Stimulated activated CD8-positive, alpha-beta memory T cell treated with anti-CD3 and anti-CD28 coated beads, Interleukin-4, amount 100 ng/mL, for 1 hour (primary cell): Measurements from ENCODE around the gene KLHL26.
"Not testable (repeated sequence)": the region's sequence is repeated elsewhere in the genome, so short reads cannot be mapped to it uniquely, and the experiment has no call there.

Experiments
- DNase-seq, 2 donors: peaks; one replicate each; pipeline ENCODE4 v3.0.0-alpha.2; 2020; ENCODE audit warnings: low read depth in 2 of 2, low spot score in 1 of 2

The KLHL26 gene

GRCh38 chr19:18662972-18663732 lies 26.3 kb downstream of the KLHL26 start:
- no peak for DNase-seq

- no peak for DNase-seq
These were observed 27.2 kb downstream of the KLHL26 start for GRCh38 chr19:18663940-18664530.

DNA sequence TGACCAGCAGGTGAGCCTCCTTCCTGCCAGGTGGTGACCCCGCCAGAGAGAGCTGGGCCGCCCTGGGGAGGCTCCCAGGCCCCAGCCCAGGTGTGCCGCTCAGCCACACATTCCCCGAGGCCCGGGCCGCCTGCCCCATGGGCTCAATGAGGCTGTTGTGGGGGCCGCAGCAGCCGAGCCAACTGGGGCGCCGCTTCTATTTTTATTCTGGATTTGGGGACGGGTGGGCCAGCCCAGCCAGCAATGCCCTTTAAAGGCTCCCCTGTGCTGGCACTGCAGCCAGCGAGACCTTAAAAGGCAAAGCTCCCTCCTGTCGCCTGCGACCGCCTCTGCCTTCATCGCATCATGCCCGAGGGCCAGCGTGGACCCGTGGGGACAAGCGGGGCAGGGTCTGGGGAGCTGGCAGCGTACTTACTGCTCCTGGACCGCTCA lies 29.0 kb downstream of the KLHL26 start:
- no peak for DNase-seq

DNA sequence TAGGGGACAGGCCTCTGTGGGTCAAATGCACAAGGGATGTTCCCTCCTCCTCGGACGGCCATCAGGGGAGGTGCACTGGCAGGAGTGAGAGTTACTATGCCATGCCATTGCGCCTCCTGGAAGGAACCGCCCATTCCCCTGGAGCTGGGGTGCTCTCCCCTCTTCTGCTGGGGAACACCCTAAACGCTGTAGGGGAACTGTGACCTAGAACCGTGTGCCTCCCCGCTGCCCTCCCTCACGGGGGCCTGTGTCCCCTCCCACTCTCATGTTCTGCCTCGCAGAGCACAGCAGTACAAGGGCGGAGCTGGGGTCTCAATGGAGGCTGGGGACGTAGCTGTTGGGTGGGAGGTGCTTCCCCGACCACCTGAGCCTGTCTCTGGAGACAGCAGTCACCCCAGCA lies 29.5 kb downstream of the KLHL26 start:
- DNase-seq: no peak

GRCh38 chr19:18666784-18667183 lies 30.0 kb downstream of the KLHL26 start:
- DNase-seq: no peak

DNA sequence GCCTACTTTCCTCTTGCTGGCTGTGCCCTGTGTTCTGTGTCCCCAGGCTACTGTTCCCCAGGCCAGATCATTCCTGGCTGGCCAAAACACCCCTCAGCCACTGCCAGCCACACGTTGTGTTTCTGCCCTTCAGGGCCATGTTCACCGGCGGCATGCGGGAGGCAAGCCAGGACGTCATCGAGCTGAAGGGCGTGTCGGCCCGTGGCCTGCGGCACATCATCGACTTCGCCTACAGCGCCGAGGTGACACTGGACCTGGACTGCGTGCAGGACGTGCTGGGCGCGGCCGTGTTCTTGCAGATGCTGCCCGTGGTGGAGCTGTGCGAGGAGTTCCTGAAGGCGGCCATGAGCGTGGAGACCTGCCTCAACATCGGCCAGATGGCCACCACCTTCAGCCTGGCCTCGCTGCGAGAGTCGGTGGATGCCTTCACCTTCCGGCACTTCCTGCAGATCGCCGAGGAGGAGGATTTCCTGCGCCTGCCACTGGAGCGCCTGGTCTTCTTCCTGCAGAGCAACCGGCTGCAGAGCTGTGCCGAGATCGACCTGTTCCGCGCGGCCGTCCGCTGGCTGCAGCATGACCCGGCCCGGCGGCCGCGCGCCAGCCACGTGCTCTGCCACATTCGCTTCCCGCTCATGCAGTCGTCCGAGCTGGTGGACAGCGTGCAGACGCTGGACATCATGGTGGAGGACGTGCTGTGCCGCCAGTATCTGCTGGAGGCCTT lies 30.9 kb downstream of the KLHL26 start:
- no peak for DNase-seq

DNA sequence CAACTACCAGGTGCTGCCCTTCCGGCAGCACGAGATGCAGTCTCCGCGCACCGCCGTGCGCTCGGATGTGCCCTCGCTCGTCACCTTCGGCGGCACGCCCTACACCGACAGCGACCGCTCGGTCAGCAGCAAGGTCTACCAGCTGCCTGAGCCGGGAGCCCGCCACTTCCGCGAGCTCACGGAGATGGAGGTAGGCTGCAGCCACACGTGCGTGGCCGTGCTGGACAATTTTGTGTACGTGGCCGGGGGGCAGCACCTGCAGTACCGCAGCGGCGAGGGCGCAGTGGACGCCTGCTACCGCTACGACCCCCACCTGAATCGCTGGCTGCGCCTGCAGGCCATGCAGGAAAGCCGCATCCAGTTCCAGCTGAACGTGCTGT lies 31.4 kb downstream of the KLHL26 start:
- no peak for DNase-seq

DNA sequence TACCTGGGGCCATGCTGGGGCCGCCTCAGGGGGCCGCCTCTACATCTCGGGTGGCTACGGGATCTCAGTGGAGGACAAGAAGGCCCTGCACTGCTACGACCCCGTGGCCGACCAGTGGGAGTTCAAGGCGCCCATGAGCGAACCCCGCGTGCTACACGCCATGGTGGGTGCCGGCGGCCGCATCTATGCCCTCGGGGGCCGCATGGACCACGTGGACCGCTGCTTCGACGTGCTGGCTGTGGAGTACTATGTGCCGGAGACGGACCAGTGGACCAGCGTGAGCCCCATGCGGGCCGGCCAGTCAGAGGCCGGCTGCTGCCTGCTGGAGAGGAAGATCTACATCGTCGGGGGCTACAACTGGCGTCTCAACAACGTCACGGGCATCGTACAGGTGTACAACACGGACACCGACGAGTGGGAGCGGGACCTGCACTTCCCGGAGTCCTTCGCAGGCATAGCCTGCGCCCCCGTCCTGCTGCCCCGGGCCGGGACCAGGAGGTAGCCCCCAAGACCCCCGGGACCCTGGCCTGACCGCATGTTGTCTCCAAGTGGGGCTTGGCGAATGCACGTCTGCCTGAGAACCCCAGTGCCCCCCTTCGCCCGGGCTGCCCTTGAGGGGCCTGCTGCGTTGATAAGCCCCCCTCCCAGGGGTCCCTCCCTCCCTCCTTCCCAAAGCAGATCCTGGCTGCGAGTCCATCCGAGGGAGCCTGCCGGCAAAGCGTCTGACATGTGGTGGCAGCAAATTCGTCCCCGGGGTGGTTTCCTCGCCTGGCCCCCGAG lies 32.1 kb downstream of the KLHL26 start:
- DNase-seq: no peak

- DNase-seq: no peak
These were observed 32.6 kb downstream of the KLHL26 start for GRCh38 chr19:18669524-18669817.

GRCh38 chr19:18669883-18670282 lies 33.1 kb downstream of the KLHL26 start:
- no peak for DNase-seq

- DNase-seq: no peak
These were observed 33.5 kb downstream of the KLHL26 start for GRCh38 chr19:18670312-18670711.

GRCh38 chr19:18671303-18672043 lies 34.6 kb downstream of the KLHL26 start:
- DNase-seq: no peak

- no peak for DNase-seq
These were observed 35.2 kb downstream of the KLHL26 start for GRCh38 chr19:18672044-18672451.

GRCh38 chr19:18672606-18673337 lies 35.9 kb downstream of the KLHL26 start:
- no peak for DNase-seq

DNA sequence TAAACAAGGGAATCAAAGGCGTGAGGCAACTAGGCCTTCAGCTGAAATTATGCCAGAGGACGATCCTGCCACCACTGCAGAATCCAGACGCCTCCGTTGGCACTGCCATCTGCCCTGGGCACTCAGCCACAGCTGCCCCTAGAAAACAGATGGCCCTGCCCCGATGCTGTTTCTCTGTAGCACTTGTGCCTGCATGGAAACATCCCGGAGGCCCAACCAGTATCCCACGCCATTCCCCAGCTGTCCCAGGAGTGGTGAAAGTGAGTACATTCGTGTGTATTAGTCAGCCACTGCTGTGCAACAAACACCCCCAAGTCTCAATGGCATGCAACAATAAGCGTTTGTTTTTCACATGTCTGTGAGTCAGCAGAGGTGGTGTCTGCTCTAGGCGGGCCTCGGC lies 37.8 kb downstream of the KLHL26 start:
- no peak for DNase-seq

- DNase-seq: no peak
These were observed 39.0 kb downstream of the KLHL26 start for GRCh38 chr19:18675779-18676178.

DNA sequence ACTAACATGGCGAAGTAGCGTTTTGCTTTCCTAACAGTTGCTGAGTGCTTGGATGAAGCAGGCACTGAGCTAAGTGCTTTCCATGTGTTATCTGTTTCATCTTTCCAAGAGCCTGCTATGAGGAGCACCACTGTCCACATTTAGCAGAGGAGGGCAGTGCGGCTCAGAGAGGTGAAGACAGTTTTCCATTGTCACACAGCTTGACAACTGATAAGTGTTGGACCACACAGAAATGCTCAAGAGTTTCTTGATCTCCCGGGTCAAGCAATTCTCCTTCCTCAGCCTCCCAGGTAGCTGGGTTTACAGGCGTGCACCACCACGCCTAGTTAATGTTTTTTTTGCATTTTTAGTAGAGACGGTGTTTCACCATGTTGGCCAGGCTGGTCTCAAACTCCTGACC lies 39.9 kb downstream of the KLHL26 start:
- no peak for DNase-seq

DNA sequence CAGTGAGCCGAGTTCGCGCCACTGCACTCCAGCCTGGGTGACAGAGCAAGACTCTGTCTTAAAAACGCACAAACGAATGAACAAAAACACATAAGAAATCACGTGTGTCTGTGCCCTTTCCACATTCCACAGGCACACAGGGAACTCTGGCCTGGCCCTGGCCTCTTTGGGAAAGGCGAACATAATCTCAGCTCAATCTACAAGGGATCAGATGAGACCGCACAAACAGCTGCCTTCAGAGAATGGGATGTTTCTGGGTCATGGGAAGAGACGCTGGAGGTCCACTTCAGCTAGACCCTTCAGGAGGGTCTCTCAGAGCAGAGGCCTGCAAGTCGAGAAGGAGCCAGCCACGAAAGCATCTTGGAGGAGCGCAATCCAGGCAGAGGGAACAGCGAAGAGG lies 40.3 kb downstream of the KLHL26 start:
- no peak for DNase-seq

GRCh38 chr19:18680148-18680547 lies 43.3 kb downstream of the KLHL26 start:
- DNase-seq: not testable (repeated sequence)

DNA sequence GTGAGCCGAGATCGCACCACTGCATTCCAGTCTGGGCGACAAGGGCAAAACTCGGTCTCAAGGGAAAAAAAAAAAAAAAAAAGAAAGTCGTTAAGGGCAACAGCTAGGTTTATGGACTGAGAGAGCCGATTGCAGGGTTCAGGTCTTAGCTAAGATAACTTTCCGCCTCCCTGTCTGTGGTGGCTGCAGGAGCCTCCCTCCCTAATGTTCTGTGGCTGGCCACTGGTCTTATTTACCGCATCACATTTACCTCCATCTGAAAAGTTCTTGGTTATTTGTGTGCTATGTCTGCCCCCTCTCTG lies 45.9 kb downstream of the KLHL26 start:
- DNase-seq: no peak
